ENCODE results near the gene P2RY6. TPM values are rescaled to one million over a fixed set of nuclear protein-coding genes. Genes with fewer than 3 reads are reported as not detected.

The P2RY6 gene
- total and polyA plus RNA-seq, 12 donors = 0.33 to 5.9 (median 3.9) TPM

DNA sequence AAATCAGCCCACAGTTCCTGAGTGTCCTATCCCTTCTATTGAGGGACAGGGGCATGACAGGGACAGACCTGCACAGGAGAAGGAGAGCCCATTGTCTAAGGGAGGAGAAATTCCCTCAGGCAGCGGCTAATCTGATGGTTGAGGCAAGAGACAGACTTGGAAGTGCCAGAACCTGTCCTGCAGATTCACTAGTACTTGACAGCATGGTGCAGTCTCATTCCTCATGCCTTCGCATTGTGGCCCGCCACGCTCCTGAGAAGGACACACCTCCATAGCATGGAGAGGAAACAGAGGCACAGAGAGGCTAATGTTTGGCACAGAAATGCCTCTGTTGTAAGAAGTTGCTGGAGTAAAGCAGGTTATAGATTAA is 3.2 kb downstream of the P2RY6 start:
- H3K27me3 ChIP-seq = no peaks in the 10 kb centered on the region
- peaks cover 0 to 5% of the 10 kb centered on the region in 2 donors for H3K4me1 ChIP-seq (replicated peaks in 1 of 2)
- no peak overlapping the region for H3K4me3 ChIP-seq
- intact Hi-C loops (cut with DNase I) = no loop called here
- DNase-seq = no peak
- TF ChIP-seq, protein P1, sequence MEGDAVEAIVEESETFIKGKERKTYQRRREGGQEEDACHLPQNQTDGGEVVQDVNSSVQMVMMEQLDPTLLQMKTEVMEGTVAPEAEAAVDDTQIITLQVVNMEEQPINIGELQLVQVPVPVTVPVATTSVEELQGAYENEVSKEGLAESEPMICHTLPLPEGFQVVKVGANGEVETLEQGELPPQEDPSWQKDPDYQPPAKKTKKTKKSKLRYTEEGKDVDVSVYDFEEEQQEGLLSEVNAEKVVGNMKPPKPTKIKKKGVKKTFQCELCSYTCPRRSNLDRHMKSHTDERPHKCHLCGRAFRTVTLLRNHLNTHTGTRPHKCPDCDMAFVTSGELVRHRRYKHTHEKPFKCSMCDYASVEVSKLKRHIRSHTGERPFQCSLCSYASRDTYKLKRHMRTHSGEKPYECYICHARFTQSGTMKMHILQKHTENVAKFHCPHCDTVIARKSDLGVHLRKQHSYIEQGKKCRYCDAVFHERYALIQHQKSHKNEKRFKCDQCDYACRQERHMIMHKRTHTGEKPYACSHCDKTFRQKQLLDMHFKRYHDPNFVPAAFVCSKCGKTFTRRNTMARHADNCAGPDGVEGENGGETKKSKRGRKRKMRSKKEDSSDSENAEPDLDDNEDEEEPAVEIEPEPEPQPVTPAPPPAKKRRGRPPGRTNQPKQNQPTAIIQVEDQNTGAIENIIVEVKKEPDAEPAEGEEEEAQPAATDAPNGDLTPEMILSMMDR (IDR thresholded peaks at IDR 0.05) = no peak
- TF ChIP-seq POLR2A (IDR thresholded peaks at IDR 0.05) = no peak
- H3K9me3 ChIP-seq (replicated peaks in 1 of 3) = no peaks in the 10 kb centered on the region
- H3K27ac ChIP-seq = peak overlapping the region in 1 of 5 donors; percentile 65
- 94 to 100% (median 97%) methylated on average over 3 to 4 of the region's 4 CpGs for WGBS, 4 donors
- no peaks in the 10 kb centered on the region for H3K36me3 ChIP-seq (replicated peaks in 1 of 2)

DNA sequence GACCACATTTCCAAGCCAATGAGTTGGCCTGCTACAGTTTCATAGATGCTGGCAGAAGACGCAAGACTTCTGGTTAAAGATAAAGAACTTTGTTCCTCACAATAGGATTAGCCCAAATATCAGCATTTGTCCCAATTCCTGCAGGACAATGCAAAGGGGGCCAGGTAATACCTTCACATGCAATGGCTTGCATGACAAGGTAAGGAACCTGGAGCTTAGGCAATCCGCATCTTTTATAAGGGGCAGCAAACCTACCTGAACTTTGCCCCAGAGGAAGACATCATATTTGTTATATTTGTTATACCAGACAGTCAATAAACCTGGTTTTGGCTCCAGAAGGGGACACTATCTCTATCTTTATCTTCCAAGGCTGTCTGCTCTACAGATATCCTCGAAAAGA is 5.3 kb downstream of the P2RY6 start:
- Histone ChIP-seq H3K4me1 (replicated peaks in 1 of 2) (peaks cover 0 to 5% of the 10 kb centered on the region in 2 donors), H3K27me3 (no peaks in the 10 kb centered on the region), H3K36me3 (replicated peaks in 1 of 2) (no peaks in the 10 kb centered on the region), H3K9me3 (replicated peaks in 1 of 3) (no peaks in the 10 kb centered on the region), H3K27ac (no peak overlapping the region), H3K4me3 (no peak overlapping the region)
- 54 to 63% (median 59%) methylated on average over 3 of the region's 3 CpGs for WGBS, 4 donors
- TF ChIP-seq POLR2A (IDR thresholded peaks at IDR 0.05) = no peak
- TF ChIP-seq, protein P1 (IDR thresholded peaks at IDR 0.05) = no peak
- intact Hi-C loops (cut with DNase I) = no loop called here
- peak in 1 of 7 donors; percentile 2 for DNase-seq

DNA sequence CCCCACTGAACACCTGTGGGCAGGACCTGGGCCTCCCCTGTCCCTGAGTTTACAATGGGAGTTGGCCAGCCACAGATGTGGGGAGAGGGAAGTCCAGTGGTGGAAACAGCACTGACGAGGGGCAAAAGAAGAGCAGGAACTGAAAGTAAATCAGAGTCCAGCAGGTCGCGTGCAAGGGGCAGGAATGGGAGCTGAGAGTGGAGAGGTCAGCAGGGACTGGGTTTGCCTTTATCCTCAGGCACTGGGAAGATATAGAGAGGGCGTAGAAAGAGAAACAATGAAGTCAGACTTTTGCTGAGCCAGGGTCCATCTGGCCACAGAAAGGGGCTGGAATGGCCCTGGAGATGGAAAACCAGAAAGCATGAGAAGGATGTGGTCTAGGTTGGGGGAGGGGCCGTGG is 8.5 kb downstream of the P2RY6 start:
- WGBS, 4 donors = 66 to 74% (median 71%) methylated on average over 5 of the region's 5 CpGs
- Histone ChIP-seq H3K9me3 (replicated peaks in 1 of 3) (no peaks in the 10 kb centered on the region), H3K36me3 (replicated peaks in 1 of 2) (no peaks in the 10 kb centered on the region), H3K4me3 (no peak overlapping the region), H3K27ac (peak overlapping the region in 2 of 5 donors; percentile 17 to 84), H3K27me3 (no peaks in the 10 kb centered on the region), H3K4me1 (replicated peaks in 1 of 2) (peaks cover 0 to 5% of the 10 kb centered on the region in 2 donors)
- intact Hi-C loops (cut with DNase I) = no loop called here
- no peak for TF ChIP-seq POLR2A (IDR thresholded peaks at IDR 0.05)
- TF ChIP-seq, protein P1 (IDR thresholded peaks at IDR 0.05) = no peak
- DNase-seq = peak in 2 of 7 donors; percentile 45 to 53

DNA sequence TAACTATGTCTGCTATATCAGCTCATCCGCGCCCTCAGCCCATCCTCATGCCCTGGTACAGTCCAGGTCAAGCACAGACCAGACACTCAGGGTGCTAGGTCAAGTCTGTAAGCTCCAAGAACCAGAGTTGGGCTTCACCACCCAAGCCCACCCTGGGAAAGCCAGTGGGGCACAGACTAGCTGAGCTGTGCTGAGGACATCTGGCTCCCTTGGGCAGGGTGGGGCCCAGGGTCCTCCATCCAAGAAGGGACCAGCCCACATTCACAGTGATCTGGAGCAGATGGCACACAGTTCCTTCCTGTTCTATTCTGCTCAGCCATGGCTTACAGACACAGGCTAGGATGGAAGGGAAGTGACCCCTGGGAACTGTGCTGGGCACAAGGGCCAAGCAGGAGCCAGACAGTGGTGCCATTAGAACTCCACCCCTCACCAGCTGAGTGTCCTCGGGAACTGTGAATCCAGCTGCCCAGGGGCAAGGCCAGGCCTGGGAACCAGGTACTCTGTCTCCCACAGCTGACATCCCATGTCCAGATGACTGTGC is 9.1 kb downstream of the P2RY6 start:
- peak in 1 of 7 donors; percentile 41 for DNase-seq
- Histone ChIP-seq H3K27ac (peak overlapping the region in 2 of 5 donors; percentile 17 to 84), H3K36me3 (replicated peaks in 1 of 2) (no peaks in the 10 kb centered on the region), H3K9me3 (replicated peaks in 1 of 3) (no peaks in the 10 kb centered on the region), H3K4me3 (no peak overlapping the region), H3K4me1 (replicated peaks in 1 of 2) (peaks cover 0 to 5% of the 10 kb centered on the region in 2 donors), H3K27me3 (no peaks in the 10 kb centered on the region)
- intact Hi-C loops (cut with DNase I) = no loop called here
- 43 to 88% (median 84%) methylated on average over 1 to 3 of the region's 3 CpGs; no CpG with 5 or more reads in 1 of the 4 donors for WGBS, 4 donors
- TF ChIP-seq, protein P1 (IDR thresholded peaks at IDR 0.05) = no peak
- TF ChIP-seq POLR2A (IDR thresholded peaks at IDR 0.05) = no peak
